ENCODE results near the gene GJA3.

Gene GJA3

DNA sequence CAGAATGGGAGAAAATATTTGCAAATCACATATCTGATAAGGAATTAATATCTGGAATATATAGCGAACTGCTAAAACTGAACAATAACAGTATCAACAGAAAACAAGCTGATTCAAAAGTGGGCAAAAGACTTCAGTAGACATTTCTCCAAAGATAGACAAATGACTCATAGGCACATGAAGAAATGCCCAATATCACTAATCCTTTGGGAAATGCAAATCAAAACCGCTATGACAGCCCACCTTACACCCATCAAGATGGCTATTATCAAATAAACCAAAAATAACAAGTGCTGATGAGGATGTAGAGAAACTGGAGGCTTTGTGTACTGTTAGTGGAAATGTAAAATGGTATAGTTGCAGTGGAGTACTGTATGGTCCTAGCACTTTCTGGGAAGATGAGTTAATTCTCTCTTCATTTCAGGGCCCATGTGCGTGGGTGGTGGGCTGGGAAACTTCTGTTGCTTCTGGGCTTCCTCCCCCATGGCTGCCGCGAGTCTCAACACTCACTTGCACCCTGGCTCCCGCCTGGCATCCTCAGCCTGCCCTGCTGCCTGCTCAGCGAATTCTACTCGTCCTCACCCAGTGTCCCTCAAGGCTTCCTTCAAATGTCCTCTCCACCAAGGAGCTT, 12.4 kb upstream of the GJA3 start:
- Histone ChIP-seq H3K27ac (ENCODE audit: low read depth, low read length) (no peak overlapping the region), H3F3A (ENCODE audit: control insufficient read depth, insufficient read depth) (no peaks in the 10 kb centered on the region), H3K9me3 (ENCODE audit: control insufficient read depth, insufficient read depth, low read length) (no peaks in the 10 kb centered on the region), H3K9me2 (replicated peaks; ENCODE audit: control insufficient read depth, low read length) (no peaks in the 10 kb centered on the region), H3K4me2 (ENCODE audit: low read length) (no peak overlapping the region), H3K79me2 (ENCODE audit: control insufficient read depth, low read length) (no peaks in the 10 kb centered on the region), H3K4me1 (ENCODE audit: control insufficient read depth, low read length) (peaks cover 7% of the 10 kb centered on the region; the same call in 1 of the 2 replicates), H3K36me3 (ENCODE audit: control insufficient read depth, low read length) (no peaks in the 10 kb centered on the region), H4K20me1 (ENCODE audit: control insufficient read depth, insufficient read depth, low read depth, low read length) (no peaks in the 10 kb centered on the region), H3K4me3 (ENCODE audit: low read length) (no peak overlapping the region), H3K27me3 (ENCODE audit: control insufficient read depth, low read length) (peaks cover 32% of the 10 kb centered on the region)
- TF ChIP-seq CTCF (IDR thresholded peaks at IDR 0.05; ENCODE audit: low read depth, low read length, poor library complexity, severe bottlenecking) (no peak), EZH2phosphoT487 (IDR thresholded peaks at IDR 0.05; ENCODE audit: borderline replicate concordance, low read length) (no peak)

GRCh38 chr13:20171364-20171763, 10.5 kb upstream of the GJA3 start:
- Histone ChIP-seq H3K4me3 (ENCODE audit: low read length) (no peak overlapping the region), H3K4me1 (ENCODE audit: control insufficient read depth, low read length) (peaks cover 7% of the 10 kb centered on the region; the same call in 1 of the 2 replicates), H3K27ac (ENCODE audit: low read depth, low read length) (no peak overlapping the region), H3K9me3 (ENCODE audit: control insufficient read depth, insufficient read depth, low read length) (no peaks in the 10 kb centered on the region), H3K9me2 (replicated peaks; ENCODE audit: control insufficient read depth, low read length) (no peaks in the 10 kb centered on the region), H3K79me2 (ENCODE audit: control insufficient read depth, low read length) (no peaks in the 10 kb centered on the region), H3F3A (ENCODE audit: control insufficient read depth, insufficient read depth) (no peaks in the 10 kb centered on the region), H4K20me1 (ENCODE audit: control insufficient read depth, insufficient read depth, low read depth, low read length) (no peaks in the 10 kb centered on the region), H3K4me2 (ENCODE audit: low read length) (no peak overlapping the region), H3K36me3 (ENCODE audit: control insufficient read depth, low read length) (no peaks in the 10 kb centered on the region), H3K27me3 (ENCODE audit: control insufficient read depth, low read length) (peaks cover 32% of the 10 kb centered on the region)
- TF ChIP-seq CTCF (IDR thresholded peaks at IDR 0.05; ENCODE audit: low read depth, low read length, poor library complexity, severe bottlenecking) (no peak), EZH2phosphoT487 (IDR thresholded peaks at IDR 0.05; ENCODE audit: borderline replicate concordance, low read length) (no peak)

- no peaks in the 10 kb centered on the region for H3K36me3 ChIP-seq (ENCODE audit: control insufficient read depth, low read length)
- no peak overlapping the region for H3K27ac ChIP-seq (ENCODE audit: low read depth, low read length)
- H3K4me2 ChIP-seq (ENCODE audit: low read length) = no peak overlapping the region
- H3K9me2 ChIP-seq (replicated peaks; ENCODE audit: control insufficient read depth, low read length) = no peaks in the 10 kb centered on the region
- peaks cover 7% of the 10 kb centered on the region; the same call in 1 of the 2 replicates for H3K4me1 ChIP-seq (ENCODE audit: control insufficient read depth, low read length)
- no peaks in the 10 kb centered on the region for H4K20me1 ChIP-seq (ENCODE audit: control insufficient read depth, insufficient read depth, low read depth, low read length)
- TF ChIP-seq EZH2phosphoT487 (IDR thresholded peaks at IDR 0.05; ENCODE audit: borderline replicate concordance, low read length) = no peak
- no peak for TF ChIP-seq CTCF (IDR thresholded peaks at IDR 0.05; ENCODE audit: low read depth, low read length, poor library complexity, severe bottlenecking)
- H3F3A ChIP-seq (ENCODE audit: control insufficient read depth, insufficient read depth) = no peaks in the 10 kb centered on the region
- H3K9me3 ChIP-seq (ENCODE audit: control insufficient read depth, insufficient read depth, low read length) = no peaks in the 10 kb centered on the region
- H3K4me3 ChIP-seq (ENCODE audit: low read length) = no peak overlapping the region
- H3K27me3 ChIP-seq (ENCODE audit: control insufficient read depth, low read length) = peaks cover 28% of the 10 kb centered on the region
- H3K79me2 ChIP-seq (ENCODE audit: control insufficient read depth, low read length) = no peaks in the 10 kb centered on the region
Measured at GRCh38 chr13:20170921-20171320, 10.1 kb upstream of the GJA3 start.

Measured in DOHH2 (cell line).